ENCODE measurements around the gene CCDC194.

The CCDC194 gene

DNA sequence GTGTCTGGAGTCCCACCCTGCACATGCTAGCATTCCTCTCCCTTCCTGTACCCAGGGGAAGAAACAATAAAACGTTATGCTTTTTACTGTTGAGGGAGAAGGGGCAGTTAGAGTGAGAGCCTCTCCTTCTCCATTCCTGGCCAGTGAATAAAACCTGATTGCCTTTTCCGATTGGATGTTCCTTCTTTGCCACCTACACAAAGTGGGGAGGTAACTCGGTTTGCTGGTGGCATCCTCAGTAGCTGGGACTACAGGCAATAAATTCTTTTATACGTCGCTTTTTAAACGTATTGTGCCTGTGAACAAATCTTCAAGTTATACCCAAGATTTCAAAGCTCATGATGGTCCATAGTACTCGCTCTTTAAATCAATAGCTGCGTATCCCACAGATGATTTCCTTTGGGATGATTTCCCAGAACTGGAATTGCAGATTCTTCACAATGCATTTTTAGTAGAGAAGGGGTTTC lies 25.2 kb upstream of the CCDC194 start:
- H3K27me3 Mint-ChIP-seq, result no peaks in the 10 kb centered on the region
- no peak for ATAC-seq (replicated peaks)
- peaks cover 21 to 32% of the 10 kb centered on the region in 2 donors for H3K36me3 Mint-ChIP-seq
- H3K27ac Mint-ChIP-seq, result peak overlapping the region; percentile 95
- DNase-seq, result no peak
- H3K9me3 Mint-ChIP-seq, result no peaks in the 10 kb centered on the region
- H3K4me3 Mint-ChIP-seq, result peak overlapping the region; percentile 93 to 95
- H3K4me1 Mint-ChIP-seq, result peaks cover 11 to 19% of the 10 kb centered on the region in 2 donors

GRCh38 chr19:17418710-17419109 lies 24.7 kb upstream of the CCDC194 start:
- Mint-ChIP-seq H3K9me3 (no peaks in the 10 kb centered on the region), H3K27me3 (no peaks in the 10 kb centered on the region), H3K4me1 (peaks cover 11 to 17% of the 10 kb centered on the region in 2 donors), H3K27ac (peak overlapping the region; percentile 95), H3K36me3 (peaks cover 21 to 35% of the 10 kb centered on the region in 2 donors), H3K4me3 (peak overlapping the region in 1 of 2 donors; percentile 95)
- ATAC-seq (replicated peaks) (no peak), DNase-seq (no peak)

DNA sequence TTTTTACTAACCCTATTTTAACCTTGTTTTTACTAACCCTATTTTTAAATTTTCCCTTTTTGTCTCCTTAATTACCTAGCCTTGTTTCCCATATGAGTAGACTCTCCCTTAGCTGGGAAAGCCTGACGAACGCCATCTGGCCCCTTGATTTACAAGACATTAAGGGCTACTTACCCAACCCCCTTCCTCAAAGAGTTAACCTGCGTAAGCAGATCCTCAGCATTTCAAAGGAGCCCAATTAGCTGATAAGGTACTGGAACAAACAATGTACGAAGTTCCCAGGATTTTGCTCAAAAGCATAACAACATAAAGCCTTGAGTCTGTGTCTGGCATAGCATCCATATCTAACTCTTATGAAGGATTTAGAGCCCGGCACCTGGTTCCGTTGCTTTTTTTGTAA lies 21.1 kb upstream of the CCDC194 start:
- no peak for ATAC-seq (replicated peaks)
- H3K36me3 Mint-ChIP-seq, result peaks cover 30 to 45% of the 10 kb centered on the region in 2 donors
- no peak overlapping the region for H3K4me3 Mint-ChIP-seq
- H3K4me1 Mint-ChIP-seq, result peaks cover 13 to 20% of the 10 kb centered on the region in 2 donors
- H3K27ac Mint-ChIP-seq, result no peak overlapping the region
- DNase-seq, result no peak
- H3K27me3 Mint-ChIP-seq, result no peaks in the 10 kb centered on the region
- no peaks in the 10 kb centered on the region for H3K9me3 Mint-ChIP-seq

- Mint-ChIP-seq H3K4me1 (peaks cover 9 to 13% of the 10 kb centered on the region in 2 donors), H3K27ac (no peak overlapping the region), H3K9me3 (no peaks in the 10 kb centered on the region), H3K27me3 (no peaks in the 10 kb centered on the region), H3K4me3 (no peak overlapping the region), H3K36me3 (peaks cover 30 to 45% of the 10 kb centered on the region in 2 donors)
- ATAC-seq (replicated peaks) (no peak), DNase-seq (no peak)
Measured at GRCh38 chr19:17414097-17414496, 20.1 kb upstream of the CCDC194 start.

DNA sequence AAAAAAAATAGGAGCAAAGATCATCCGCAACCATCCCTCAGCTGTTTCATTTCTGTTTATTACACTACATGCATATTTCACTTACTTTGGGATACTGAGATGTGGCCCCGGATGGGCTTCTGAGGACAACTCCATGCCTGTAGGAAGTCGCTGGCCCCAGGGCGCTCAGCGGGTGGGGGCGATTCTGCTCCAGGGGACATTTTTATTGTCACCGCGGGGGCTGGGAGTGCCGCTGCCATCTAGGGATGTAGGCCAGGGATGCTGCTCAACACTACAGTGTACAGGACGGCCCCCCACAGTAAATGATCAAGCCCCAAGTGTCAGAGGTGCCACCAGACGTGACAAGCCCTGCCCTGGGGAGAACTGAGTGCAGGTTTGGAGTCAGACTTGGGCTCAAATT lies 17.8 kb upstream of the CCDC194 start:
- Mint-ChIP-seq H3K4me1 (peaks cover 14 to 26% of the 10 kb centered on the region in 2 donors), H3K27me3 (no peaks in the 10 kb centered on the region), H3K27ac (no peak overlapping the region), H3K4me3 (no peak overlapping the region), H3K36me3 (peaks cover 23 to 42% of the 10 kb centered on the region in 2 donors), H3K9me3 (no peaks in the 10 kb centered on the region)
- ATAC-seq (replicated peaks), result no peak
- DNase-seq, result no peak

GRCh38 chr19:17409990-17410389 lies 16.0 kb upstream of the CCDC194 start:
- peaks cover 23 to 40% of the 10 kb centered on the region in 2 donors for H3K4me1 Mint-ChIP-seq
- H3K4me3 Mint-ChIP-seq, result no peak overlapping the region
- no peak for ATAC-seq (replicated peaks)
- no peak for DNase-seq
- H3K36me3 Mint-ChIP-seq, result peaks cover 16 to 32% of the 10 kb centered on the region in 2 donors
- no peaks in the 10 kb centered on the region for H3K9me3 Mint-ChIP-seq
- no peaks in the 10 kb centered on the region for H3K27me3 Mint-ChIP-seq
- H3K27ac Mint-ChIP-seq, result no peak overlapping the region

GRCh38 chr19:17406887-17407196 lies 12.8 kb upstream of the CCDC194 start:
- H3K4me1 Mint-ChIP-seq, result peaks cover 31 to 46% of the 10 kb centered on the region in 2 donors
- H3K27me3 Mint-ChIP-seq, result no peaks in the 10 kb centered on the region
- peaks cover 21 to 34% of the 10 kb centered on the region in 2 donors for H3K36me3 Mint-ChIP-seq
- no peaks in the 10 kb centered on the region for H3K9me3 Mint-ChIP-seq
- peak overlapping the region; percentile 97 for H3K27ac Mint-ChIP-seq
- DNase-seq, result no peak
- peak overlapping the region; percentile 87 to 96 for H3K4me3 Mint-ChIP-seq
- ATAC-seq (replicated peaks), result peak; percentile 17 to 32

DNA sequence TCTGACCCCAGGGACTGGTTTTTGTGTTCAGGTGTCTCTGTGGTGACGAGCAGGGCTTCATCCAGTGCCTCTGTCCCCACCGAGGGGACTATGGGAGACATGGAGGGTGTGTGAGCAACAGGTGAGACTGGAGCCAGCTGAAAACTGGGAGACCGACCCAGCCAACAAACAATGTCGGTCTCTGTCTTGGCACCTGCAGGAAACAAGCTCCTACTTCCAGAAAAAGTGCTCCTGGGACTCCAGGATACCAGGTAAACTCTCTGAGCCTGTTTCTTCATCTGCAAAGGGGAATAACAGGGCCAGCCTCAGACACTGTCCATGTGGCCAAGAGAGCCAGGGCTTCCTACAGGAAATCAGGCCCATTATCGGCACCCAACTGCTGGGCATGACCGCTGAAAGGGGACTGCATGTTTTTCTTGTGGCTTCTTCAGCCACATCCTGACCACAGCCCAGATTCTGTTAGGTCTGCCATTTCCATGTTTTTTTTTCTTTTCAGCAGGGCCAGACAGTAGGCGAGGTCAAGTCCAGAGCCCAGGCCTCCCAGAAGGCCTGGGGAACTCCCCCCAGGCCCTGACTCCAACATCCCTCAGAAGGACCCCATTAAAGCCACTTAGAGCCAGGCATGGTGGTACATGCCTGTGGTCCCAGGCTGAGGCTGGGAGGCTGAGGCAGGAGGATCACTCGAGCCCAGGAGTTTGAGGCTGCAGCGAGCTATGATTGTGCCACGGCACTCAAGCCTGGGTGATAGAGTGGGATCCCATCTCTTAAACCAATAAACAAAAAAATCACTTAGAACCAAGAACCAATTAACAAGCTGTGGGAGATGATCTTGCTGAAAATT lies 12.3 kb upstream of the CCDC194 start:
- Mint-ChIP-seq H3K36me3 (peaks cover 21 to 34% of the 10 kb centered on the region in 2 donors), H3K4me3 (peak overlapping the region; percentile 87 to 96), H3K9me3 (no peaks in the 10 kb centered on the region), H3K27ac (peak overlapping the region; percentile 97), H3K4me1 (peaks cover 34 to 46% of the 10 kb centered on the region in 2 donors), H3K27me3 (no peaks in the 10 kb centered on the region)
- peak; percentile 1 to 3 for ATAC-seq (replicated peaks)
- no peak for DNase-seq

DNA sequence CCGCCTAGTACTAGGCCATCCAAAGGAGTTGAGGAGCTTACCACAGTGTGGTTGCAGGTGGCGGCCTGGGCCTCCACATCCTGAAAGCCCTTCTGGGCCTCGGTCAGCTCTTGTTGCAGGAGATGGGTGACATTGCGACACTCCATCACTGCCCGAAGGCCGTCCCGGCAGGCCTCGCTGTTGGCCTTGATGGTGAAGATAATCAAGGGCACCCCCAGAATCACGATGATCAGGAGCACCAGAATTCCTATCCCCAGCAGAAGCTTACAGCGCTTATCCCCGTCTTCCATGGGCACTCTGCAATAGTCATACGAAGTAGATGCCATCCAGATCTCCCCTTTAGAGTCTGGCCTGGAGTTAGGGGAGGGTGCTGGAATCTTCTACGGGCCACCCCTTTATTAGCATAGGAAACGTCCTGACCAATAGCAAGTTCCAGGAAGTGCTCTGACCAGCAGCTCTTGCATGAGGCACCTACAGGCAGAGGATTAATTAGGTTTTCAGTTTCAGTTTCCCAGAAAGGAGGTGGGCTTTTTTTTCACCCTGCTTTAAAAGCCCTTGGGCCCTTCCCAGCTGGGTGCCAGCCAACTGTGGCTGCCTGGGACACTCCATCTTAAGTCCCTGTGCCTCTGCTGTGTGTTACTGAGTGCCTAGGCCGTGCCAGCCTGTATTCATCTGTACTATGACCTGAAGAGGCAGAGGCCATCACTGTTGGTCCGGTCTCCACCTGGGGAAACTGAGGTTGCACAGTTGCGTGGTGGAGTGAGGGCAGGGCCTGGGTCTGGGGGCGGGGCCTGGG lies 11.5 kb upstream of the CCDC194 start, which contains the start of gene BST2:
Gene BST2 (minus strand): TSS at position 381 of the 796 bp plus-strand sequence. CDS start 55 bp downstream, at position 326.
- H3K27me3 Mint-ChIP-seq, result no peaks in the 10 kb centered on the region
- H3K27ac Mint-ChIP-seq, result peak within 1 kb of the TSS; percentile 97
- peaks cover 34 to 46% of the 10 kb centered on the region in 2 donors for H3K4me1 Mint-ChIP-seq
- ATAC-seq (replicated peaks), result peak; percentile 84 to 88
- H3K4me3 Mint-ChIP-seq, result peak within 1 kb of the TSS; percentile 87 to 96
- H3K9me3 Mint-ChIP-seq, result no peaks in the 10 kb centered on the region
- peak; percentile 63 for DNase-seq
- peaks cover 24 to 37% of the 10 kb centered on the region in 2 donors for H3K36me3 Mint-ChIP-seq

DNA sequence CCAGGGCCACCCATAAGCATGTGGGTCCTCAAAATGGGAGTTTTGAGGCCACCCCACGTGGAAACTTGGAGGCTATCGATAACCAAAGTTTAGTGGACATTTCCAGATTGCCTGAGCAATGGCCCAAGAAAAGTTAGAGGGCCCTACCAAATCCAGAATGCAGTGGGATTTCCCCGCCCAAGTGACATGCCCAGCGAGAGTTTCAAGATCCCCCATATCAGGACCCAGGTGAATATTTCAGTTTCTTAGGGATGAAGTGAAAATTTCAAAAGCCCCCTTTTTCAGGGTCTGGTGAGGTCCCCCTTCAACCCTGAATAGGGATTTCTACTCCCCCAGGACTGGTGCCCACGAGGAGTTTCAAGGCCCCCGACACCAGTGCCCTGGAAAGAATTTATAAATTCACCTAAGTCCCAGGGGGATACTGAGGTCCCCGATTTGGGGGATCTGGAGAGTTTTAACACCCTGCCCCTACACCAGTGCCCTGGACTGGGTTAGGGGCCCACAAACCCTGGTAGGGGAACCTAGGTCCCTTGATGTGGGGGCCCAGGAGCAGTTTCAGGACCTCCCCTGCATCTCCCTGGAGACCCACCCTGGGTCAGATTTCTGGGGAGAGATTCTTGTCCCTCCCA lies 10.7 kb upstream of the CCDC194 start:
- H3K27me3 Mint-ChIP-seq, result no peaks in the 10 kb centered on the region
- peaks cover 34 to 46% of the 10 kb centered on the region in 2 donors for H3K4me1 Mint-ChIP-seq
- H3K9me3 Mint-ChIP-seq, result no peaks in the 10 kb centered on the region
- H3K27ac Mint-ChIP-seq, result peak overlapping the region; percentile 97
- H3K36me3 Mint-ChIP-seq, result peaks cover 25 to 38% of the 10 kb centered on the region in 2 donors
- peak in 1 of 2 donors; percentile 3 for ATAC-seq (replicated peaks)
- DNase-seq, result no peak
- peak overlapping the region; percentile 87 to 96 for H3K4me3 Mint-ChIP-seq

GRCh38 chr19:17404015-17404414 lies 10.0 kb upstream of the CCDC194 start:
- H3K4me3 Mint-ChIP-seq, result peak overlapping the region; percentile 87 to 96
- ATAC-seq (replicated peaks) (no peak), DNase-seq (no peak)
- peaks cover 25 to 40% of the 10 kb centered on the region in 2 donors for H3K36me3 Mint-ChIP-seq
- H3K27me3 Mint-ChIP-seq, result no peaks in the 10 kb centered on the region
- peaks cover 34 to 46% of the 10 kb centered on the region in 2 donors for H3K4me1 Mint-ChIP-seq
- no peaks in the 10 kb centered on the region for H3K9me3 Mint-ChIP-seq
- peak overlapping the region; percentile 97 for H3K27ac Mint-ChIP-seq

DNA sequence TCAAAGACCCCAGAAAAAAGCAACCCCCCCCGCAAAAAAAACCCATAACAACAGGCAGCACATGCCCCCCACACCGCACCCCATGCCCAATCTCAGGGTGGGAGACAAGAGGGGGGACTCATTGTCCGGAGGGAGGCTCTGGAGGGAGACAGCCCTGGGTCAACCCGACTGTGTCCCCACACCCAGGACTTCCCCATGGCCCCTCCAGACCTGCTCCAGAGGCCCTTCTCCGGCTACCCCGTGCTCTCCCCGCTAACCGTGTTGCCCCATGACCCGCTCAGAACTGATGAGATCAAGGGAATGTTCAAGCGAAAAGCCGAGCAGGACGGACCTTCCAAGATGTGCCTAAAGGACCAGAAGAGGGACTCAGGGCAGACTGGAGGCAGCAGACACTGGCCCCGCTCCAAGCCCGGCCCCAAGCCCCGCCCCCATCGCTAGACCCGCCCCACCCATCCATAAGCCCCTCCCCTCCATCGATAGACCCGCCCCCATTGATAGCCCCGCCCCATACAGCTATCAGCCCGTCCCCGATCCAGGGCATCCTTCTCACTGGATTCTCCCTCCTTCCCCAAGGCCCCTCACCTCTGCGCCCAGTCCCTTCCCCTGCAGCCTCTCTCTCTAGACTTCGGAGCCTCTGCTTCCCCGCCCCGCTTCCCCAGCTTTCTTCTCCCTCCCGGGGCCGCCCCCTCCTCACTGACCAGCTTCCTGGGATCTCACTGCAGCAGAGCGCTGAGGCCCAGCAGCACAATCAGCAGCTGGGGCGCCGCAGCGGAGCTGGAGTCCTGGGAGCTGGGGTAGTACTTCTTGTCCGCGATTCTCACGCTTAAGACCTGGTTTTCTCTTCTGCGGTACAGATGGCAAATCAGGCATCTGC lies 9.2 kb upstream of the CCDC194 start:
- Mint-ChIP-seq H3K27ac (peak overlapping the region; percentile 59), H3K9me3 (no peaks in the 10 kb centered on the region), H3K4me1 (peaks cover 36 to 46% of the 10 kb centered on the region in 2 donors), H3K4me3 (peak overlapping the region; percentile 87 to 96), H3K36me3 (peaks cover 28 to 45% of the 10 kb centered on the region in 2 donors), H3K27me3 (no peaks in the 10 kb centered on the region)
- ATAC-seq (replicated peaks) (no peak), DNase-seq (no peak)

GRCh38 chr19:17401628-17402027 lies 7.6 kb upstream of the CCDC194 start:
- Mint-ChIP-seq H3K4me1 (peaks cover 27 to 31% of the 10 kb centered on the region in 2 donors), H3K27me3 (no peaks in the 10 kb centered on the region), H3K36me3 (peaks cover 33 to 49% of the 10 kb centered on the region in 2 donors), H3K9me3 (no peaks in the 10 kb centered on the region), H3K27ac (no peak overlapping the region), H3K4me3 (peak overlapping the region in 1 of 2 donors; percentile 1)
- no peak for DNase-seq
- no peak for ATAC-seq (replicated peaks)
